PC-3 (cell line): ENCODE results near the gene CLEC4D. TPM values are rescaled to one million over a fixed set of nuclear protein-coding genes. Genes with fewer than 3 reads are reported as not detected.

ENCODE experiments used
- ATAC-seq: fragments of 200-7000 bp; cut with Tn5 transposase; 2 replicates; pipeline ENCODE4 v1.9.1; 2020; ENCODE audit warnings: mild to moderate bottlenecking, moderate library complexity
- BruUV-seq: library from RNA; stranded (reverse); fragments of 400-500 nt; replicated peaks from 2 replicates; lab custom pipeline; 2021; lab: Mats Ljungman, UMichigan
- CTCF ChIA-PET: fragments of 300-600 bp; sonication (Branson Sonifier 250); formaldehyde crosslinking; loops from one replicate; lab custom pipeline; 2022; ENCODE audit warnings: antibody characterized with exemption; lab: Charles Lee
- POLR2A ChIA-PET: fragments of 300-600 bp; sonication (Branson Sonifier 250); formaldehyde crosslinking; loops from one replicate; lab custom pipeline; 2022; ENCODE audit warnings: antibody characterized with exemption; ENCODE audit not compliant: unreplicated experiment; lab: Charles Lee
- DNase-seq: peaks from one replicate; pipeline ENCODE4 v3.0.0-alpha.2; 2015
- H2AFZ ChIP-seq: fragments of 300-600 bp; sonication (generic); 2 replicates; pipeline ENCODE4 v1.6.0; 2016; ENCODE audit warnings: antibody characterized with exemption, low read length
- H3F3A ChIP-seq: fragments of 300-600 bp; sonication (generic); one replicate; pipeline ENCODE4 v1.6.0; 2017; ENCODE audit warnings: antibody characterized with exemption, low read length, control low read depth, mild to moderate bottlenecking; ENCODE audit not compliant: unreplicated experiment
- H3K27ac ChIP-seq: fragments of 300-600 bp; sonication (generic); 2 replicates; pipeline ENCODE4 v1.5.1; 2016; ENCODE audit warnings: mild to moderate bottlenecking, low read length
- H3K27me3 ChIP-seq: fragments of 300-600 bp; sonication (generic); 2 replicates; pipeline ENCODE4 v1.6.1; 2016; ENCODE audit warnings: low read length, mixed read lengths
- H3K36me3 ChIP-seq: fragments of 300-600 bp; sonication (generic); 2 replicates; pipeline ENCODE4 v1.6.1; 2016; ENCODE audit warnings: low read depth, mixed run types, low read length, mixed read lengths
- H3K4me1 ChIP-seq: fragments of 300-600 bp; sonication (generic); 2 replicates; pipeline ENCODE4 v1.5.1; 2016; ENCODE audit warnings: low read length; ENCODE audit not compliant: insufficient read depth
- H3K4me2 ChIP-seq: fragments of 300-600 bp; sonication (generic); 2 replicates; pipeline ENCODE4 v1.6.0; 2016; ENCODE audit warnings: low read length
- H3K4me3 ChIP-seq: fragments of 300-600 bp; sonication (generic); 2 replicates; pipeline ENCODE4 v1.5.1; 2016; ENCODE audit warnings: mild to moderate bottlenecking, low read length, mixed read lengths
- H3K79me2 ChIP-seq: fragments of 300-600 bp; sonication (generic); 2 replicates; pipeline ENCODE4 v1.6.1; 2017; ENCODE audit warnings: low read length, mixed read lengths
- H3K9ac ChIP-seq: fragments of 300-600 bp; sonication (generic); 2 replicates; pipeline ENCODE4 v1.6.0; 2016; ENCODE audit warnings: mild to moderate bottlenecking, low read length
- H3K9me2 ChIP-seq: fragments of 300-600 bp; sonication (generic); replicated peaks from 2 replicates; pipeline ENCODE4 v1.6.1; 2016; ENCODE audit warnings: mixed run types, low read length, mixed read lengths
- H3K9me3 ChIP-seq: fragments of 300-600 bp; sonication (generic); 2 replicates; pipeline ENCODE4 v1.6.1; 2016; ENCODE audit warnings: low read length, mixed read lengths
- H4K20me1 ChIP-seq: fragments of 300-600 bp; sonication (generic); 2 replicates; pipeline ENCODE4 v1.6.1; 2016; ENCODE audit warnings: low read length, mixed read lengths
- EZH2 ChIP-seq: fragments of 300-600 bp; sonication (generic); IDR thresholded peaks from one replicate; pipeline ENCODE4 v1.6.1; 2017; ENCODE audit warnings: antibody characterized with exemption, mild to moderate bottlenecking, low read length; ENCODE audit not compliant: unreplicated experiment
- EZH2phosphoT487 ChIP-seq: fragments of 300-600 bp; sonication (generic); IDR thresholded peaks from 2 replicates; pipeline ENCODE4 v1.6.1; 2018; ENCODE audit warnings: mild to moderate bottlenecking, antibody characterized with exemption, low read length, borderline replicate concordance
- intact Hi-C: fragments of 100-400 bp; cut with micrococcal nuclease; formaldehyde crosslinking; loops from 2 replicates; pipeline ENCODE4 v1.9.0; 2023
- total RNA-seq: library from RNA; depleted of rRNA; stranded (reverse); fragments of >200 nt; gene quantifications from 2 replicates; pipeline ENCODE4 v1.2.3, GENCODE V29; 2014
- TF ChIP-seq, protein P1 (sequence below): fragments of 300-600 bp; sonication (generic); conservative IDR thresholded peaks from 2 replicates; pipeline ENCODE4 v1.5.1; 2017; ENCODE audit warnings: antibody characterized with exemption, low read depth, mild to moderate bottlenecking, low read length

Gene CLEC4D
- total RNA-seq, 1 experiment from 2014 or later: not detected

DNA sequence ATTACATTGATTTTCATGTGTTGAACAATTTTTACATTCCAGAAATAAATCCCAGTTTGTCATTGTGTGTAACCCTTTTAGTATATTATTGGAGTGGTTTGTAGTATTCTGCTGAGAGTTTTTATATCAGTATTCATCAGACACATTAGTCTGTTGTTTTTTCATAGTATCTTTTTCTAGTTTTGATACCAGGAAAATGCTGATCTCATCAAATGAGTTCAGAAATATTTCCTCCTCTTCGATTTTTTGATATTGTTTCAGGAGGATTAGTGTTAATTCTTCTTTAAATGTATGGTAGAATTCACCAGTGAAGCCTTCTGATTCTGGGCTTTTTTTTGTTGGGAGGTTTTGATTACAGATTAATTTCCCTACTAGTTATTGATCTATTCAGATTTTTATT is 42.2 kb upstream of the CLEC4D start:
- CTCF ChIA-PET: no interaction called here
- Histone ChIP-seq H3K4me1 (no peaks in the 10 kb centered on the region), H3K27me3 (no peaks in the 10 kb centered on the region), H2AFZ (no peak overlapping the region), H3K27ac (no peak overlapping the region), H3K79me2 (no peaks in the 10 kb centered on the region), H3K4me3 (no peak overlapping the region), H4K20me1 (no peaks in the 10 kb centered on the region), H3K9me2 (no peaks in the 10 kb centered on the region), H3K9ac (no peak overlapping the region), H3K9me3 (no peaks in the 10 kb centered on the region), H3K36me3 (no peaks in the 10 kb centered on the region), H3K4me2 (no peak overlapping the region), H3F3A (no peaks in the 10 kb centered on the region)
- TF ChIP-seq EZH2phosphoT487: no peak
- TF ChIP-seq, protein P1, sequence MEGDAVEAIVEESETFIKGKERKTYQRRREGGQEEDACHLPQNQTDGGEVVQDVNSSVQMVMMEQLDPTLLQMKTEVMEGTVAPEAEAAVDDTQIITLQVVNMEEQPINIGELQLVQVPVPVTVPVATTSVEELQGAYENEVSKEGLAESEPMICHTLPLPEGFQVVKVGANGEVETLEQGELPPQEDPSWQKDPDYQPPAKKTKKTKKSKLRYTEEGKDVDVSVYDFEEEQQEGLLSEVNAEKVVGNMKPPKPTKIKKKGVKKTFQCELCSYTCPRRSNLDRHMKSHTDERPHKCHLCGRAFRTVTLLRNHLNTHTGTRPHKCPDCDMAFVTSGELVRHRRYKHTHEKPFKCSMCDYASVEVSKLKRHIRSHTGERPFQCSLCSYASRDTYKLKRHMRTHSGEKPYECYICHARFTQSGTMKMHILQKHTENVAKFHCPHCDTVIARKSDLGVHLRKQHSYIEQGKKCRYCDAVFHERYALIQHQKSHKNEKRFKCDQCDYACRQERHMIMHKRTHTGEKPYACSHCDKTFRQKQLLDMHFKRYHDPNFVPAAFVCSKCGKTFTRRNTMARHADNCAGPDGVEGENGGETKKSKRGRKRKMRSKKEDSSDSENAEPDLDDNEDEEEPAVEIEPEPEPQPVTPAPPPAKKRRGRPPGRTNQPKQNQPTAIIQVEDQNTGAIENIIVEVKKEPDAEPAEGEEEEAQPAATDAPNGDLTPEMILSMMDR: no peak
- DNase-seq (no peak), ATAC-seq (no peak)
- no TSS peak for BruUV-seq
- POLR2A ChIA-PET: no interaction called here
- intact Hi-C loops: no loop called here

DNA sequence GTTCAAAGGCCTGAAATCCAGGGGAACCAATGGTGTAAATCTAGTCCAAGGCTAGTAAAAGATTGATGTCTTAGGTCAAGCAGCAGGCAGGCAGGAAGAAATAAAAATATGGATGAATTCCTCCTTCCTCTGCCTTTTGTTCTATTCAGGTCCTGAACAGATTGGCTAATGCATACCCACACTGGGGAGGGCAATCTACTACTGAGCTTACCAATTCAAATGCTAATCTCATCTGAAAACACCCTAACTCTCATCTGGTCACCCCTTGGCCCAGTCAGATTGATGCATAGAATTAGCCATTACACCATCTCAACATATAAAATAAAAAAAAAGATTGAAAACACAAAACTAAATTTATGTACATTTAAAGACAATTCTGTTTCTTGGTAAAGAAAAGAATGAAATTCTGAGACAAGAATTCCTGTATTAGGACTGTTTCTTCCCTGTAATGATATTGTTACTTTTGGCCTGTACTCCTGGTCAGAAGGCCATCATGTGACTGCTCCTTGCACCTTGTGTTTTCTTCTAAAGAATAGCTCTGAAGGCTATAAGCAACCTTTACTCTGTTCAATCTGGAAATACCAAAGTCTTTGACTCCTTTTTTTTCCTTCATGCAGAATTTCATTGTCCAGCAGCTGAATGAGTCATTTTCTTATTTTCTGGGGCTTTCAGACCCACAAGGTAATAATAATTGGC is 37.6 kb upstream of the CLEC4D start:
- Histone ChIP-seq H3F3A (no peaks in the 10 kb centered on the region), H3K27me3 (no peaks in the 10 kb centered on the region), H3K27ac (no peak overlapping the region), H2AFZ (no peak overlapping the region), H3K4me3 (no peak overlapping the region), H3K79me2 (no peaks in the 10 kb centered on the region), H4K20me1 (no peaks in the 10 kb centered on the region), H3K4me2 (no peak overlapping the region), H3K9me3 (no peaks in the 10 kb centered on the region), H3K4me1 (no peaks in the 10 kb centered on the region), H3K9me2 (no peaks in the 10 kb centered on the region), H3K9ac (no peak overlapping the region), H3K36me3 (no peaks in the 10 kb centered on the region)
- no TSS peak for BruUV-seq
- no peak for TF ChIP-seq EZH2
- TF ChIP-seq, protein P1: no peak
- no peak for TF ChIP-seq EZH2phosphoT487
- intact Hi-C loops: no loop called here
- DNase-seq (no peak), ATAC-seq (no peak)
- ChIA-PET POLR2A (no interaction called here), CTCF (no interaction called here)

GRCh38 chr12:8482571-8483061 is 30.7 kb upstream of the CLEC4D start:
- ChIA-PET CTCF (no interaction called here), POLR2A (no interaction called here)
- Histone ChIP-seq H3K9ac (no peak overlapping the region), H3K36me3 (no peaks in the 10 kb centered on the region), H2AFZ (no peak overlapping the region), H3K4me3 (no peak overlapping the region), H4K20me1 (no peaks in the 10 kb centered on the region), H3K4me1 (no peaks in the 10 kb centered on the region), H3K27me3 (no peaks in the 10 kb centered on the region), H3K9me2 (no peaks in the 10 kb centered on the region), H3K9me3 (no peaks in the 10 kb centered on the region), H3F3A (no peaks in the 10 kb centered on the region), H3K4me2 (no peak overlapping the region), H3K79me2 (no peaks in the 10 kb centered on the region), H3K27ac (no peak overlapping the region)
- ATAC-seq (no peak), DNase-seq (no peak)
- BruUV-seq: no TSS peak
- intact Hi-C loops: no loop called here
- TF ChIP-seq, protein P1: no peak
- TF ChIP-seq EZH2phosphoT487: no peak
- TF ChIP-seq EZH2: no peak
